HEK293 (cell line): Measurements from ENCODE around the gene GPR39.

Experiments
- CTCF ChIA-PET: fragments of 350-600 bp; formaldehyde crosslinking; extraction: SDS; loops from one replicate; lab custom pipeline; 2021; ENCODE audit warnings: antibody characterized with exemption; lab: Yijun Ruan, JAX
- POLR2A ChIA-PET: fragments of 300-600 bp; formaldehyde crosslinking; extraction: SDS; loops from one replicate; lab custom pipeline; 2020; ENCODE audit warnings: antibody characterized with exemption, inconsistent platforms; lab: Yijun Ruan, JAX
- H3K27ac ChIP-seq: fragments of 200-500 bp; sonication (Bioruptor generic); 2 replicates; pipeline ENCODE4 v1.5.1; 2014; ENCODE audit warnings: low read depth, low read length, control low read depth, inconsistent platforms; ENCODE audit errors: extremely low read depth
- H3K36me3 ChIP-seq, 2 experiments: fragments of 200-500 bp in 1 of 2; sonication (Bioruptor generic) in 1 of 2; 1 replicate in 1 of 2; 2 replicates in 1 of 2; pipeline ENCODE4 v1.5.1; 2014 to 2017; ENCODE audit warnings: inconsistent platforms in 2 of 2, low read length in 2 of 2; ENCODE audit not compliant: control insufficient read depth in 2 of 2, insufficient read depth in 1 of 2
- H3K4me1 ChIP-seq: fragments of 200-500 bp; sonication (Bioruptor generic); 2 replicates; pipeline ENCODE4 v1.5.1; 2014; ENCODE audit warnings: mild to moderate bottlenecking, low read length, inconsistent platforms; ENCODE audit not compliant: control insufficient read depth, insufficient read depth
- H3K4me3 ChIP-seq: 2 replicates; pipeline ENCODE4 v1.5.1; 2011; ENCODE audit warnings: low read depth, mild to moderate bottlenecking, control low read depth, low read length, moderate library complexity
- H3K9me3 ChIP-seq: fragments of 200-500 bp; sonication (Bioruptor generic); 2 replicates; pipeline ENCODE4 v1.5.1; 2014; ENCODE audit warnings: low read depth, low read length, inconsistent platforms; ENCODE audit not compliant: control insufficient read depth, insufficient read depth
- GFI1B ChIP-seq: fragments of 450-650 bp; formaldehyde crosslinking; IDR thresholded peaks from 2 replicates; pipeline ENCODE4 v1.5.1; 2016; ENCODE audit warnings: missing biosample characterization, missing genetic modification characterization
- HOXA7 ChIP-seq: sonication (generic); formaldehyde crosslinking; IDR thresholded peaks from 2 replicates; pipeline ENCODE4 v1.8.1; 2022; ENCODE audit warnings: missing genetic modification reagents, borderline replicate concordance
- SALL2 ChIP-seq: fragments of 450-650 bp; formaldehyde crosslinking; IDR thresholded peaks from 2 replicates; pipeline ENCODE4 v1.5.0; 2017; ENCODE audit warnings: missing biosample characterization, mild to moderate bottlenecking, missing genetic modification characterization, borderline replicate concordance
- ZBTB1 ChIP-seq: fragments of 450-650 bp; formaldehyde crosslinking; IDR thresholded peaks from 2 replicates; pipeline ENCODE4 v1.5.1; 2016; ENCODE audit warnings: missing biosample characterization, missing genetic modification characterization
- ZFP3 ChIP-seq: fragments of 450-650 bp; formaldehyde crosslinking; IDR thresholded peaks from 2 replicates; pipeline ENCODE4 v1.5.1; 2016; ENCODE audit warnings: low read depth, missing biosample characterization, missing genetic modification characterization
- ZIC2 ChIP-seq: fragments of 450-650 bp; formaldehyde crosslinking; IDR thresholded peaks from 2 replicates; pipeline ENCODE4 v1.5.1; 2016; ENCODE audit warnings: missing biosample characterization, missing genetic modification characterization
- ZNF140 ChIP-seq: fragments of 450-650 bp; formaldehyde crosslinking; IDR thresholded peaks from 2 replicates; pipeline ENCODE4 v1.5.1; 2016; ENCODE audit warnings: missing biosample characterization, missing genetic modification characterization
- ZNF16 ChIP-seq: fragments of 450-650 bp; formaldehyde crosslinking; IDR thresholded peaks from 2 replicates; pipeline ENCODE4 v1.5.1; 2016; ENCODE audit warnings: low read depth, missing biosample characterization, missing genetic modification characterization
- ZNF248 ChIP-seq: fragments of 450-650 bp; formaldehyde crosslinking; IDR thresholded peaks from 2 replicates; pipeline ENCODE4 v1.5.1; 2017; ENCODE audit warnings: missing biosample characterization, missing genetic modification characterization
- ZNF266 ChIP-seq: fragments of 450-650 bp; formaldehyde crosslinking; IDR thresholded peaks from 2 replicates; pipeline ENCODE4 v1.5.1; 2016; ENCODE audit warnings: missing biosample characterization, missing genetic modification characterization, low read depth
- ZNF292 ChIP-seq: fragments of 450-650 bp; formaldehyde crosslinking; IDR thresholded peaks from 2 replicates; pipeline ENCODE4 v1.5.1; 2016; ENCODE audit warnings: low read depth, missing biosample characterization, missing genetic modification characterization, borderline replicate concordance
- ZNF341 ChIP-seq: fragments of 450-650 bp; formaldehyde crosslinking; IDR thresholded peaks from 2 replicates; pipeline ENCODE4; 2016; ENCODE audit warnings: low read depth, missing biosample characterization, missing genetic modification characterization
- ZNF548 ChIP-seq: fragments of 450-650 bp; formaldehyde crosslinking; IDR thresholded peaks from 2 replicates; pipeline ENCODE4 v1.5.1; 2016; ENCODE audit warnings: missing biosample characterization, missing genetic modification characterization
- ZNF555 ChIP-seq: fragments of 450-650 bp; formaldehyde crosslinking; conservative IDR thresholded peaks from 2 replicates; pipeline ENCODE4 v1.5.1; 2017; ENCODE audit warnings: missing biosample characterization, mild to moderate bottlenecking, missing genetic modification characterization, inconsistent platforms
- ZNF558 ChIP-seq: fragments of 450-650 bp; formaldehyde crosslinking; IDR thresholded peaks from 2 replicates; pipeline ENCODE4 v1.5.1; 2016; ENCODE audit warnings: missing biosample characterization, missing genetic modification characterization
- ZNF610 ChIP-seq: fragments of 450-650 bp; formaldehyde crosslinking; IDR thresholded peaks from 2 replicates; pipeline ENCODE4 v1.5.1; 2016; ENCODE audit warnings: missing biosample characterization, missing genetic modification characterization, borderline replicate concordance
- ZNF623 ChIP-seq: fragments of 450-650 bp; formaldehyde crosslinking; IDR thresholded peaks from 2 replicates; pipeline ENCODE4 v1.5.1; 2016; ENCODE audit warnings: missing biosample characterization, missing genetic modification characterization
- ZNF629 ChIP-seq: fragments of 450-650 bp; formaldehyde crosslinking; IDR thresholded peaks from 2 replicates; pipeline ENCODE4 v1.5.1; 2017; ENCODE audit warnings: missing biosample characterization, missing genetic modification characterization
- ZNF645 ChIP-seq: fragments of 450-650 bp; formaldehyde crosslinking; IDR thresholded peaks from 2 replicates; pipeline ENCODE4; 2016; ENCODE audit warnings: missing biosample characterization, missing genetic modification characterization
- ZNF843 ChIP-seq: fragments of 450-650 bp; formaldehyde crosslinking; IDR thresholded peaks from 2 replicates; pipeline ENCODE4 v1.5.1; 2016; ENCODE audit warnings: missing biosample characterization, missing genetic modification characterization
- ZXDB ChIP-seq: fragments of 450-650 bp; formaldehyde crosslinking; IDR thresholded peaks from 2 replicates; pipeline ENCODE4 v1.5.1; 2016; ENCODE audit warnings: missing biosample characterization, missing genetic modification characterization
- TF ChIP-seq, protein P1 (sequence below): fragments of 450-650 bp; formaldehyde crosslinking; IDR thresholded peaks from 2 replicates; pipeline ENCODE4 v1.5.1; 2016; ENCODE audit warnings: missing biosample characterization, missing genetic modification characterization
- TF ChIP-seq, protein P2 (sequence below): fragments of 450-650 bp; formaldehyde crosslinking; IDR thresholded peaks from 2 replicates; pipeline ENCODE4 v1.5.1; 2016; ENCODE audit warnings: missing biosample characterization, missing genetic modification characterization
- TF ChIP-seq, protein P3 (sequence below): IDR thresholded peaks from 2 replicates; pipeline ENCODE4 v1.6.1; 2011; ENCODE audit warnings: mild to moderate bottlenecking, low read depth, low read length, borderline replicate concordance

GPR39 gene

GRCh38 chr2:132489150-132489549 lies 72.5 kb downstream of the GPR39 start:
- CTCF ChIA-PET, result no interaction called here
- Histone ChIP-seq H3K27ac (no peak overlapping the region), H3K4me1 (no peaks in the 10 kb centered on the region), H3K4me3 (no peak overlapping the region), H3K36me3 (no peaks in the 10 kb centered on the region), H3K9me3 (no peaks in the 10 kb centered on the region)
- POLR2A ChIA-PET, result no interaction called here
- TF ChIP-seq ZIC2 (tag by site-specific recombination), result no peak
- TF ChIP-seq, protein P1, sequence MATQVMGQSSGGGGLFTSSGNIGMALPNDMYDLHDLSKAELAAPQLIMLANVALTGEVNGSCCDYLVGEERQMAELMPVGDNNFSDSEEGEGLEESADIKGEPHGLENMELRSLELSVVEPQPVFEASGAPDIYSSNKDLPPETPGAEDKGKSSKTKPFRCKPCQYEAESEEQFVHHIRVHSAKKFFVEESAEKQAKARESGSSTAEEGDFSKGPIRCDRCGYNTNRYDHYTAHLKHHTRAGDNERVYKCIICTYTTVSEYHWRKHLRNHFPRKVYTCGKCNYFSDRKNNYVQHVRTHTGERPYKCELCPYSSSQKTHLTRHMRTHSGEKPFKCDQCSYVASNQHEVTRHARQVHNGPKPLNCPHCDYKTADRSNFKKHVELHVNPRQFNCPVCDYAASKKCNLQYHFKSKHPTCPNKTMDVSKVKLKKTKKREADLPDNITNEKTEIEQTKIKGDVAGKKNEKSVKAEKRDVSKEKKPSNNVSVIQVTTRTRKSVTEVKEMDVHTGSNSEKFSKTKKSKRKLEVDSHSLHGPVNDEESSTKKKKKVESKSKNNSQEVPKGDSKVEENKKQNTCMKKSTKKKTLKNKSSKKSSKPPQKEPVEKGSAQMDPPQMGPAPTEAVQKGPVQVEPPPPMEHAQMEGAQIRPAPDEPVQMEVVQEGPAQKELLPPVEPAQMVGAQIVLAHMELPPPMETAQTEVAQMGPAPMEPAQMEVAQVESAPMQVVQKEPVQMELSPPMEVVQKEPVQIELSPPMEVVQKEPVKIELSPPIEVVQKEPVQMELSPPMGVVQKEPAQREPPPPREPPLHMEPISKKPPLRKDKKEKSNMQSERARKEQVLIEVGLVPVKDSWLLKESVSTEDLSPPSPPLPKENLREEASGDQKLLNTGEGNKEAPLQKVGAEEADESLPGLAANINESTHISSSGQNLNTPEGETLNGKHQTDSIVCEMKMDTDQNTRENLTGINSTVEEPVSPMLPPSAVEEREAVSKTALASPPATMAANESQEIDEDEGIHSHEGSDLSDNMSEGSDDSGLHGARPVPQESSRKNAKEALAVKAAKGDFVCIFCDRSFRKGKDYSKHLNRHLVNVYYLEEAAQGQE (tag by site-specific recombination), result peak; percentile 93

- H3K4me1 ChIP-seq, result no peaks in the 10 kb centered on the region
- H3K27ac ChIP-seq, result no peak overlapping the region
- H3K9me3 ChIP-seq, result no peaks in the 10 kb centered on the region
- ChIA-PET POLR2A (no interaction called here), CTCF (no interaction called here)
- H3K4me3 ChIP-seq, result no peak overlapping the region
- no peaks in the 10 kb centered on the region for H3K36me3 ChIP-seq
- TF ChIP-seq ZXDB (tag by site-specific recombination), result no peak
- no peak for TF ChIP-seq GFI1B (tag by site-specific recombination)
- no peak for TF ChIP-seq ZNF558
- TF ChIP-seq SALL2 (tag by site-specific recombination), result no peak
- TF ChIP-seq ZNF341 (tag by site-specific recombination), result no peak
- TF ChIP-seq ZNF843, result no peak
These were observed 79.3 kb downstream of the GPR39 start for GRCh38 chr2:132495881-132496280.

DNA sequence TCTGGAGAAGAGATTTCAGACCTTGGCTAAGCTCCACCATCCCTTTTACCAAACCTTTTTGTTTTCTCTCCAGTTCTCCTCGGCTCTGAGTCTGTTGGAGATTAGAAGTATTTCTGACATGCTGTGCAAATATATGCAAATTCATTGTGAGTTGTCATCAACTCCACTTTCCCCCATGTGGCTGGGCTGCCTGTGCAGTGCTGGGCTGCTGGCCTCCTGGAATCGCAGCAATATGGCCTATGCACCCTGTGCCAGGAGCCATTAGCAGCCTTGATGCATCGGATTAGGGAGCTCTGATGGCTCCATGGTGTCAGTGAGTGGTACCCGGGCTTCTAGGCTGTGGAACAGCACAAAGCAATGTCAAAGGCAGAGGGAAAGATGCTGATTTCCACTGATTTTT lies 80.0 kb downstream of the GPR39 start:
- TF ChIP-seq ZFP3, result no peak
- TF ChIP-seq, protein P2, sequence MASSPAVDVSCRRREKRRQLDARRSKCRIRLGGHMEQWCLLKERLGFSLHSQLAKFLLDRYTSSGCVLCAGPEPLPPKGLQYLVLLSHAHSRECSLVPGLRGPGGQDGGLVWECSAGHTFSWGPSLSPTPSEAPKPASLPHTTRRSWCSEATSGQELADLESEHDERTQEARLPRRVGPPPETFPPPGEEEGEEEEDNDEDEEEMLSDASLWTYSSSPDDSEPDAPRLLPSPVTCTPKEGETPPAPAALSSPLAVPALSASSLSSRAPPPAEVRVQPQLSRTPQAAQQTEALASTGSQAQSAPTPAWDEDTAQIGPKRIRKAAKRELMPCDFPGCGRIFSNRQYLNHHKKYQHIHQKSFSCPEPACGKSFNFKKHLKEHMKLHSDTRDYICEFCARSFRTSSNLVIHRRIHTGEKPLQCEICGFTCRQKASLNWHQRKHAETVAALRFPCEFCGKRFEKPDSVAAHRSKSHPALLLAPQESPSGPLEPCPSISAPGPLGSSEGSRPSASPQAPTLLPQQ (tag by site-specific recombination), result no peak
- TF ChIP-seq ZNF629 (tag by site-specific recombination), result no peak
- no peak for TF ChIP-seq ZNF555 (tag by site-specific recombination)
- TF ChIP-seq HOXA7, result no peak
- TF ChIP-seq ZNF623 (tag by site-specific recombination), result no peak
- no peak overlapping the region for H3K4me3 ChIP-seq
- no peaks in the 10 kb centered on the region for H3K9me3 ChIP-seq
- no peaks in the 10 kb centered on the region for H3K4me1 ChIP-seq
- no peaks in the 10 kb centered on the region for H3K36me3 ChIP-seq
- ChIA-PET POLR2A (no interaction called here), CTCF (no interaction called here)
- no peak overlapping the region for H3K27ac ChIP-seq

DNA sequence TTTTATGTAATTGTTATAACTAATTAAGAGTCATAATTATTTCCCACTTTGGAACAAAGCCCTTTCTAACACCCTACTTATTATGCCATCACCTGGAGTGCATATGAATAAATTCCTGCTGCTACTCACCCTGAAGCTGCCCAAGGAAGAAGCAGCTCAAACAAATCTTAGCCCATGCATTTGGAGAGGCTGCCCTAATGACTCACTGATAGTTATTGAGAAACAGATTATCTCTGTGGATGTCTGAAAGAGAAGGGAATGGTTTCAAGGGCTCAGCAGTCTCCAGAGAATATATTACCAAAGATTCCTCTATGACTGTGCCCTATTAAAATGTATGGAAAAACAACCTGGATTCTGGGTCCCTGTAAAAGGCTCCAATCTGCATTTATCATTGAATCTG lies 81.0 kb downstream of the GPR39 start:
- Histone ChIP-seq H3K36me3 (no peaks in the 10 kb centered on the region), H3K27ac (no peak overlapping the region), H3K9me3 (no peaks in the 10 kb centered on the region), H3K4me1 (no peaks in the 10 kb centered on the region), H3K4me3 (no peak overlapping the region)
- ChIA-PET CTCF (no interaction called here), POLR2A (no interaction called here)
- TF ChIP-seq ZNF248 (tag by site-specific recombination), result no peak
- no peak for TF ChIP-seq ZNF266 (tag by site-specific recombination)
- TF ChIP-seq ZNF140 (tag by site-specific recombination), result no peak
- no peak for TF ChIP-seq ZNF292 (tag by site-specific recombination)
- TF ChIP-seq ZNF16 (tag by site-specific recombination), result no peak
- no peak for TF ChIP-seq ZNF610
- TF ChIP-seq ZNF645, result no peak
- TF ChIP-seq ZBTB1 (tag by site-specific recombination), result no peak
- TF ChIP-seq, protein P3, sequence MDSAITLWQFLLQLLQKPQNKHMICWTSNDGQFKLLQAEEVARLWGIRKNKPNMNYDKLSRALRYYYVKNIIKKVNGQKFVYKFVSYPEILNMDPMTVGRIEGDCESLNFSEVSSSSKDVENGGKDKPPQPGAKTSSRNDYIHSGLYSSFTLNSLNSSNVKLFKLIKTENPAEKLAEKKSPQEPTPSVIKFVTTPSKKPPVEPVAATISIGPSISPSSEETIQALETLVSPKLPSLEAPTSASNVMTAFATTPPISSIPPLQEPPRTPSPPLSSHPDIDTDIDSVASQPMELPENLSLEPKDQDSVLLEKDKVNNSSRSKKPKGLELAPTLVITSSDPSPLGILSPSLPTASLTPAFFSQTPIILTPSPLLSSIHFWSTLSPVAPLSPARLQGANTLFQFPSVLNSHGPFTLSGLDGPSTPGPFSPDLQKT, result no peak
- no peak for TF ChIP-seq ZNF548
